Kidney (tissue), 14 donors: ENCODE data around the gene DIDO1. TPM values are rescaled to one million over a fixed set of nuclear protein-coding genes. Genes with fewer than 3 reads are reported as not detected.

Experiments used
- DNase-seq, 5 donors: peaks; one replicate each; pipeline ENCODE4 v3.0.0-alpha.2; 2013 to 2020
- FAIRE-seq: peaks from 2 replicates; lab custom pipeline; 2012; peaks lifted over from hg19 to GRCh38; lab: Jason Lieb, UNC
- H3K27ac ChIP-seq, 2 donors: one replicate each; pipeline ENCODE4 v1.7.0; 2013; ENCODE audit warnings: low read depth in 2 of 2, low read length in 2 of 2, inconsistent platforms in 1 of 2
- H3K27me3 ChIP-seq: one replicate; pipeline ENCODE4 v1.7.1; 2013; ENCODE audit warnings: low read length, inconsistent platforms; ENCODE audit not compliant: control insufficient read depth, insufficient read depth
- H3K36me3 ChIP-seq, 3 donors: one replicate each; pipeline versions ENCODE4 v1.7.0 to v1.7.1; 2013; ENCODE audit warnings: low read length in 3 of 3, control low read depth in 1 of 3, inconsistent platforms in 1 of 3; ENCODE audit not compliant: insufficient read depth in 3 of 3, control insufficient read depth in 2 of 3
- H3K4me1 ChIP-seq, 3 donors: one replicate each; pipeline versions ENCODE4 v1.7.0 to v1.7.1; 2013; ENCODE audit warnings: low read length in 3 of 3, inconsistent platforms in 1 of 3, low read depth in 1 of 3; ENCODE audit not compliant: control insufficient read depth in 2 of 3, insufficient read depth in 2 of 3
- H3K4me3 ChIP-seq, 3 donors: one replicate each; pipeline versions ENCODE4 v1.7.0 to v1.8.1; 2013; ENCODE audit warnings: low read length in 3 of 3, control low read depth in 1 of 3, inconsistent platforms in 1 of 3
- H3K9ac ChIP-seq, 3 donors: one replicate each; pipeline versions ENCODE4 v1.7.0 to v1.7.1; 2013; ENCODE audit warnings: low read length in 3 of 3, control low read depth in 1 of 3, inconsistent platforms in 1 of 3
- H3K9me3 ChIP-seq, 3 donors: one replicate each; pipeline versions ENCODE4 v1.7.0 to v1.7.1; 2013; ENCODE audit warnings: low read length in 3 of 3, control low read depth in 1 of 3, inconsistent platforms in 1 of 3; ENCODE audit not compliant: control insufficient read depth in 2 of 3, insufficient read depth in 1 of 3
- CTCF ChIP-seq: IDR thresholded peaks from 3 replicates; pipeline ENCODE4 v1.5.1; 2012; ENCODE audit warnings: mild to moderate bottlenecking, moderate library complexity, borderline replicate concordance; ENCODE audit not compliant: insufficient read depth; ENCODE audit errors: extremely low read depth
- intact Hi-C: fragments of 100-400 bp; cut with DNase I; formaldehyde crosslinking; loops from one replicate; pipeline ENCODE4 v1.11.1; 2022
- polyA plus RNA-seq: library from polyadenylated mRNA; stranded (reverse); fragments of 350-450 nt; fragmentation: Illumina TruSeq; extraction: RNeasy Lipid Tissue Mini Kit (QIAGEN cat#74804); gene quantifications from one replicate; pipeline ENCODE4 v1.2.3, GENCODE V29; 2014; ENCODE audit warnings: low read depth, low replicate concordance; ENCODE audit not compliant: insufficient read depth
- total RNA-seq: library from RNA; stranded (reverse); fragmentation: NEBNext Ultra II Directional; extraction: Animal tissue kit (Norgen Biotek cat#: 25700); gene quantifications from one replicate; pipeline ENCODE4 v1.2.1, GENCODE V29; 2021
- donor health status: control.
- donor health status: control.
- donor health status: control.
- donor health status: control.
- donor health status: control.
- donor health status: DM: yes; HTN: yes; CAD: no.
- donor health status: Normal renal cell carcinoma (clear cell type).

DIDO1 gene
- total and polyA plus RNA-seq, 2 donors from 2014 or later: 23.0 to 67.9 TPM

DNA sequence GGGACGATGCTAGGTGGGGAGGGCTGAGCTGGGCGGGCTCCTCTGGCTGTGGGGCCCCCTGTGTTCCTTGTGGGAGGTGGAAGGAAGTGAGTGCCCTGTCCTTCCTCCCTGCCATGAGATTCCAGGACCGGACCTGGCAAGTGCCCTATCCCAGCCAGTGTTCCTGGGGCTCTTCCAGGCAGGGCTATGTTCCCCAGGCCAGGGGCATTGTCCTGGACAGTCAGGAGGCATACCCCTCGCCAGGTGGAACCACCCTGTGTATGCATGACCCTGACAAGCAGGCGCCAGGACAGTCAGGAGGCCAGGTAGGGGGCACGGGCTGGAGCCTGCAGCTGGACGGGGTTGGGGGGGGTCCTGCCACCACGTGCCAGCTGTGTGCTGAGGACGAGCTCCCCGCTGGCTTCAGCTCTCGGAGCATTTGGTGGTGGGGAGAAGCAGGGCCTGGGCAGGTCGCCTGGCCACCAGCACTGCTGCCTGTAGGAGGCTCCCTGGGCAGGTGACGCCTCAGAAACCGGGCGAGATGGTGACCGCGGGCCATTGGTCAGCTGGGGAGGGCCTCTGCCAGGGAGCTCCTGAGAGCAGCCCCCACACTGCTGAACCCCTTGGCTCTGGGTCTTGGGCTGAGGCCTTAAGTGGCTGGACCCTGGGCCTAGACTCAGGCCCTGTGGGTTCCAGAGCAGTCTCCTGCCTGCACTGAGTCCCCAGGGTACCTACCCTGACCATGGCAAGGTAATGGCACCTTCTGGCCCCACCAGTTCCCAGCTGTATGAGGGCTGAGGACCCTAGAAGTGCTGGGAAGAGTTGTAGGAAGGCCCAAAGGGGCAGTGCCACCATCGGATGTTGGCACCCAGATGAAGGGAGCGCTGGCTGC, 26.9 kb upstream of the DIDO1 start:
- intact Hi-C loops: no loop called here
- no peaks in the 10 kb centered on the region for H3K9me3 ChIP-seq
- peaks cover 0 to 18% (median 0%) of the 10 kb centered on the region in 3 donors for H3K4me1 ChIP-seq
- no peak for FAIRE-seq
- no peak for TF ChIP-seq CTCF
- H3K4me3 ChIP-seq: no peak overlapping the region
- DNase-seq: peak in 1 of 5 donors; percentile 76
- H3K36me3 ChIP-seq: peaks cover 2 to 17% (median 8%) of the 10 kb centered on the region in 3 donors
- H3K27ac ChIP-seq: peak overlapping the region; percentile 63 to 75
- H3K9ac ChIP-seq: peak overlapping the region in 1 of 3 donors; percentile 48
- H3K27me3 ChIP-seq: no peaks in the 10 kb centered on the region

GRCh38 chr20:62952373-62952967, 26.2 kb upstream of the DIDO1 start, which contains the start of gene SLC17A9:
Gene SLC17A9 (plus strand): TSS chr20:62952709. CDS start chr20:62952831, 122 bp downstream.
- Histone ChIP-seq H3K27ac (peak within 1 kb of the TSS; percentile 63 to 75), H3K27me3 (no peaks in the 10 kb centered on the region), H3K9me3 (no peaks in the 10 kb centered on the region), H3K36me3 (peaks cover 4 to 24% (median 13%) of the 10 kb centered on the region in 3 donors), H3K4me3 (no peak within 1 kb of the TSS), H3K4me1 (peaks cover 0 to 18% (median 0%) of the 10 kb centered on the region in 3 donors), H3K9ac (peak within 1 kb of the TSS in 1 of 3 donors; percentile 48)
- FAIRE-seq (no peak), DNase-seq (peak in 3 of 5 donors; percentile 45 to 91 (median 72))
- no peak for TF ChIP-seq CTCF
- intact Hi-C loops: no loop called here

DNA sequence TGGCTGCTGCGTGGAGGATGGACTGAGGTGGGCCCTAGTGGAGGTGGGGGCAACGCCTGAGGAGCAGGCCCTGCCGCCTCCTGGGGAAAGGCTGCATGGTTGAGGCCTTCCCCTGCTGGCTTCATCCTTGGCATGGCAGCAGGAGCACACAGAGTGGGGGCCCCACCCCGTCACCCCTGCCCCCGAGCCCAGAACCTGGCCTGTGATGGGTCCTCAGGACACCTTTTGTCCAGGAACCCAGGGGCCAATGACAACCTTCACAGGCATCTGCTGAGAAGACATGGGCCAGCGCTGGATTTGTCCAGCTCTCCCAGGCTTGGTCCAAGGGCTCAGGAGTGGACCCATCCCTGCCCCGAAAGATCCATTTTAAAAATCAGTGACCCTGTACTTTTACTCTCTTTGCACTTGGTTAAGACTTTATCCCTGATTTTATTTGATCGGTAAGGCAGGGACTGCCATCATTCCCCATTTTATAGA, 25.6 kb upstream of the DIDO1 start:
- no peak overlapping the region for H3K27ac ChIP-seq
- FAIRE-seq (no peak), DNase-seq (peak in 1 of 5 donors; percentile 66)
- no peaks in the 10 kb centered on the region for H3K9me3 ChIP-seq
- peak overlapping the region in 1 of 3 donors; percentile 10 for H3K9ac ChIP-seq
- H3K4me3 ChIP-seq: no peak overlapping the region
- no peak for TF ChIP-seq CTCF
- peaks cover 0 to 18% (median 0%) of the 10 kb centered on the region in 3 donors for H3K4me1 ChIP-seq
- H3K36me3 ChIP-seq: peaks cover 4 to 24% (median 15%) of the 10 kb centered on the region in 3 donors
- intact Hi-C loops: no loop called here
- H3K27me3 ChIP-seq: no peaks in the 10 kb centered on the region
